IPS-18c (cell line): ENCODE data around the gene PANK1.
"Not testable (repeated sequence)": the region's sequence is repeated elsewhere in the genome, so short reads cannot be mapped to it uniquely, and the experiment has no call there.

Experiments
- H3K4me3 ChIP-seq: 2 replicates; pipeline ENCODE4 v1.7.0; 2013; ENCODE audit warnings: low read depth, mild to moderate bottlenecking, low read length, moderate library complexity; ENCODE audit not compliant: insufficient read depth
- H3K9me3 ChIP-seq: one replicate; pipeline ENCODE4 v1.6.1; 2013; ENCODE audit warnings: mild to moderate bottlenecking, low read length, moderate library complexity; ENCODE audit not compliant: control insufficient read depth, insufficient read depth

PANK1 gene

GRCh38 chr10:89639326-89639725, 5.7 kb downstream of the PANK1 start:
- no peak overlapping the region for H3K4me3 ChIP-seq
- H3K9me3 ChIP-seq, result no peaks in the 10 kb centered on the region

DNA sequence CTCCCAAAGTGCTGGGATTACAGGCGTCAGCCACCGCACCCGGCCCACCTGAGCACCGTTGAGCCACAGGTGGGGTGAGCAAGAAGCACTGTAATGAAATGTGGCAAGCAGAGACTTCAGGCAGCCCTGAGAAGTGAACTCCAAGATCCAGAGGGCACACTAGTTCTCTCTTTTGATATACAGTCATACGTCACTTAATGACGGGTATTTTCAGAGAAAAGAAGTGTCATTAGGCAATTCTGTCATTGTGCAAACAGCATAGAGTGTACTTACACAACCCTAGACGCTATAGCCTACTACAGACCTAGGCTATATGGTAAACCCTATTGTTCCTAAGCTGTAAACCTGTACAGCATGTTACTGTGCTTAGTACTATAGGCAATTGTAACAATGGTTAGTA, 7.9 kb downstream of the PANK1 start:
- H3K4me3 ChIP-seq, result no peak overlapping the region
- H3K9me3 ChIP-seq, result no peaks in the 10 kb centered on the region

- H3K9me3 ChIP-seq, result no peaks in the 10 kb centered on the region
- H3K4me3 ChIP-seq, result no peak overlapping the region
Observed at GRCh38 chr10:89634637-89635036, 10.4 kb downstream of the PANK1 start.

GRCh38 chr10:89633484-89633883, 11.6 kb downstream of the PANK1 start:
- no peaks in the 10 kb centered on the region for H3K9me3 ChIP-seq
- H3K4me3 ChIP-seq, result no peak overlapping the region

GRCh38 chr10:89632824-89633223, 12.2 kb downstream of the PANK1 start:
- H3K4me3 ChIP-seq, result no peak overlapping the region
- H3K9me3 ChIP-seq, result no peaks in the 10 kb centered on the region

GRCh38 chr10:89627830-89628229, 17.2 kb downstream of the PANK1 start:
- H3K4me3 ChIP-seq, result no peak overlapping the region
- H3K9me3 ChIP-seq, result no peaks in the 10 kb centered on the region

GRCh38 chr10:89625041-89625765, 19.8 kb downstream of the PANK1 start:
- Histone ChIP-seq H3K4me3 (no peak overlapping the region), H3K9me3 (no peaks in the 10 kb centered on the region)

GRCh38 chr10:89624020-89624419, 21.0 kb downstream of the PANK1 start:
- no peaks in the 10 kb centered on the region for H3K9me3 ChIP-seq
- no peak overlapping the region for H3K4me3 ChIP-seq

- Histone ChIP-seq H3K4me3 (no peak overlapping the region), H3K9me3 (no peaks in the 10 kb centered on the region)
Observed at GRCh38 chr10:89622151-89622550, 22.9 kb downstream of the PANK1 start.

- Histone ChIP-seq H3K4me3 (no peak overlapping the region), H3K9me3 (no peaks in the 10 kb centered on the region)
Observed at GRCh38 chr10:89621438-89621837, 23.6 kb downstream of the PANK1 start.

GRCh38 chr10:89620296-89620695, 24.7 kb downstream of the PANK1 start:
- H3K4me3 ChIP-seq, H3K9me3 ChIP-seq: not testable (repeated sequence)

- no peaks in the 10 kb centered on the region for H3K9me3 ChIP-seq
- H3K4me3 ChIP-seq, result no peak overlapping the region
Observed at GRCh38 chr10:89615824-89616223, 29.2 kb downstream of the PANK1 start.

- no peaks in the 10 kb centered on the region for H3K9me3 ChIP-seq
Observed at GRCh38 chr10:89615112-89615511, 29.9 kb downstream of the PANK1 start.

DNA sequence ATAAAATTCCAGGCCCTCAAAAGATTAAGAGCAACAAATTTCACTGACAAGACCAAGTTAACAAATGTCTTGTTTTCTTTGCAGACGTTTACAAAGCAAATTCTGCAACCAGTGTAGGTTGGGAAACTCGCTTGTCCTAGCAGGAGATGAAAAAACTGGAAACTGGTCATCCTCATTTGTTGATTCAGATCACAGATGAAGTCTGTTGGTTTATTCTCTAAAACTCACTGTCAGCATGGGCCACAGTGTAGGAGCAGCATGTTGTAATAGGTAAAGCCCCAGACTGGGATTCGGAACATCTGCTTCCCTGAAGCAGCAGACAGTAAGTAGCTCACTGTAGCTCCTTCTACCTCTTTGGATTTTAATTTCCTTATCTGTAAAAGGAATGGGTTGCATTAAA, 31.5 kb downstream of the PANK1 start:
- H3K9me3 ChIP-seq, result no peaks in the 10 kb centered on the region

More at GRCh38 chr10:89615112-89615511, 29.9 kb downstream of the PANK1 start:
- H3K4me3 ChIP-seq, result no peak overlapping the region

GRCh38 chr10:89611282-89611681, 33.8 kb downstream of the PANK1 start:
- Histone ChIP-seq H3K4me3 (no peak overlapping the region), H3K9me3 (no peaks in the 10 kb centered on the region)

More for the DNA sequence above, 31.5 kb downstream of the PANK1 start:
- no peak overlapping the region for H3K4me3 ChIP-seq

DNA sequence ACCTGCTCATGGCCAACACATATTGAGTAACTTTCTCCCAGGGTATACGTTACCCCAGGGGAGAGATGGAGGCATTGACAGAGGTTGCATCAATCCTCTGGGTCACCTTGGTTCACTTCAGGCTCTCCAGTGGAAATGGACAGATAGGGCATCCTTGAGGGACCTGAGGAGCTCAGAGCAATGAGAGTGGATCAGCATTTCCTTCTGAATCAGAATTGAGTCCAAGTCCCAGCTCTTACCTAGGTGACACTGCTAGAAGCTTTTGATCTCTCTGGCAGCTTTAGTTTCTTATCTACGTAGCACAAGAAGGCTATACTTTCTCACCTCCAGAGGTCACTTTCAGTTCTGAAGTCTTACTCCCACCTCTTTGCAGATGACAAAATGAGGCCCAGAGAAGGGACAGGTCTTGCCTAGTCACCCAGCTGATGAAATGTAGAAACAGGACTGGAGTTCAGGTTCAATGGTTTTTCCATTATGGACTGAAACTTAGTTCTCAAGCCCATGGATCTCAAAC, 35.2 kb downstream of the PANK1 start:
- Histone ChIP-seq H3K4me3 (no peak overlapping the region), H3K9me3 (no peaks in the 10 kb centered on the region)

DNA sequence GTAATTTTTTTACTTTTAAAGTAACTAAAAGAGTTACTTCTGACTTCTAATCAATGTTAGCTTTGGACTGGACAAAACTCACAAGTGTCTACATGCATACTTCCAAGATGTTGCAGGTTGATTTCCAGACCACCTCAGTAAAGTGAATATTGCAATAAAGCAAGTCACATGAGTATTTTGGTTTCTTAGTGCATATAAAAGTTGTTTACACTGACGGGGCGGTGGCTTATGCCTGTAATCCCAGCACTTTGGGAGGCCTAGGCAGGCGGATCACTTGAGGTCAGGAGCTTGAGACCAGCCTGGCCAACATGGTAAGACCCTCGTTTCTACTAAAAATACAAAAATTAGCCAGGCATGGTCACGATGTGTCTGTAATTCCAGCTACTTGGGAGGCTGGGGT, 40.8 kb downstream of the PANK1 start:
- Histone ChIP-seq H3K4me3 (no peak overlapping the region), H3K9me3 (no peaks in the 10 kb centered on the region)

DNA sequence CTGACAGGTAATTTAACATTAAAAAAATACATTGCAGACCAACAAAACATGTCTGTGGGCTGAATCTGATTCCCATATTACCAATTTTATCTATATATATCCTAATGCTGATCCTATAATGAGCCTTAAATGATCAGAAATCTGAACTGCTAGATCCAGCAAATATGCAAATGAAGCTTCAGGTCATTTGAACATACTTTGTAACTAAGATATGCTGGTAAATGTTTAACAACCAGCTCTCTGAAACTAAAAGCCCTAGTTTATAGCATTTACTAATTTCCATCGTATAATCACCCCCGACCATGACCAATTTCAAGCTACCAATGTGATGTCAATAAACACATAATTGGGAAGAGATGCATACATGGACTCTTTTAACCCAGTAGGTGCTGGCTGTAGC, 42.1 kb downstream of the PANK1 start:
- H3K9me3 ChIP-seq, result no peaks in the 10 kb centered on the region

More for the DNA sequence above, 42.1 kb downstream of the PANK1 start:
- no peak overlapping the region for H3K4me3 ChIP-seq
